NT2/D1 (cell line): ENCODE data around the gene RPS15A.
"Not testable (repeated sequence)": the region's sequence is repeated elsewhere in the genome, so short reads cannot be mapped to it uniquely, and the experiment has no call there.

Source experiments
- SUZ12 ChIP-seq: IDR thresholded peaks from 2 replicates; pipeline ENCODE4 v1.6.1; 2011; ENCODE audit not compliant: insufficient read length, insufficient read depth; ENCODE audit errors: extremely low read depth
- ZNF274 ChIP-seq: IDR thresholded peaks from 2 replicates; pipeline ENCODE4 v1.6.1; 2011; ENCODE audit warnings: mild to moderate bottlenecking, low read depth, low read length

DNA sequence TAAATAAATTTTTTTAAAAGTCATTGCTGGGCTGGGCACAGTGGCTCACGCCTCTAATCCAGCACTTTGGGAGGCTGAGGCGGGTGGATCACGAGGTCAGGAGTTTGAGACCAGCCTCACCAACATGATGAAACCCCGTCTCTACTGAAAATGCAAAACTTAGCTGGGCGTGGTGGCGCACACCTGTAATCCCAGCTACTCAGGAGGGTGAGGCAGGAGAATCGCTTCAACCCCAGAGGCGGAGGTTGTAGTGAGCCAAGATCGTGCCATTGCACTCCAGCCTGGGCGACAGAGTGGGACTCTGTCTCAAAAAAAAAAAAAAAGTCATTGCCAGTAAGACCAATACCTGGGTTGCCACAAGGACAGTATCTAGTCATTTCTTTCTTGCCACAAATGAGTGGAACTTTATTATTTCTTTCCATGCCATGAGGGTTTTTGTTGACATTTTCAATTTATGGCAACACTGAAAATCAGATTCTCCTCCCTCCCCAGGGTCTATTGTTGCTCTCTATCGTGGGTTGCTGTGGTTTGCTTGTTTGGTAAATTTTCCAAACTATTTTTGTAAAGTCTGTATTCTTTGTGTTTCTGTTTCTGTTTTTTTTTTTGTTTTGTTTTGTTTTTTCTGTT lies 19.7 kb downstream of the RPS15A start:
- TF ChIP-seq ZNF274, SUZ12: not testable (repeated sequence)
